Fibroblast of skin of left biceps (primary cell): ENCODE measurements around the gene CRHR2.
"Not testable (repeated sequence)": the region's sequence is repeated elsewhere in the genome, so short reads cannot be mapped to it uniquely, and the experiment has no call there.

Experiments
- DNase-seq, 2 experiments: peaks; one replicate each; pipeline ENCODE4 v3.0.0-alpha.2; 2013; ENCODE audit warnings: low read depth in 2 of 2

The CRHR2 gene

GRCh38 chr7:30654296-30655090 is 27.8 kb downstream of the CRHR2 start:
- no peak for DNase-seq

GRCh38 chr7:30652698-30653641 is 29.3 kb downstream of the CRHR2 start:
- DNase-seq: no peak

GRCh38 chr7:30652132-30652531 is 30.1 kb downstream of the CRHR2 start:
- DNase-seq: no peak

- DNase-seq: no peak
Measured at GRCh38 chr7:30650421-30650808, 31.8 kb downstream of the CRHR2 start.

- no peak for DNase-seq
Measured at GRCh38 chr7:30649717-30650420, 32.4 kb downstream of the CRHR2 start.

GRCh38 chr7:30648744-30649540 is 33.3 kb downstream of the CRHR2 start:
- no peak for DNase-seq

- DNase-seq: no peak
Measured at GRCh38 chr7:30647589-30648364, 34.5 kb downstream of the CRHR2 start.

GRCh38 chr7:30646154-30646553 is 36.1 kb downstream of the CRHR2 start:
- no peak for DNase-seq

GRCh38 chr7:30645661-30646060 is 36.6 kb downstream of the CRHR2 start:
- no peak for DNase-seq

- DNase-seq: no peak
Measured at GRCh38 chr7:30644286-30644955, 37.8 kb downstream of the CRHR2 start.

- DNase-seq: no peak
Measured at GRCh38 chr7:30642789-30643188, 39.5 kb downstream of the CRHR2 start.

GRCh38 chr7:30642322-30642721 is 39.9 kb downstream of the CRHR2 start:
- not testable (repeated sequence) for DNase-seq

GRCh38 chr7:30635798-30636197 is 46.5 kb downstream of the CRHR2 start:
- DNase-seq: no peak

- no peak for DNase-seq
Measured at GRCh38 chr7:30634634-30635201, 47.5 kb downstream of the CRHR2 start.

- no peak for DNase-seq
Measured at GRCh38 chr7:30634193-30634626, 48.0 kb downstream of the CRHR2 start.

- no peak for DNase-seq
Measured at GRCh38 chr7:30633223-30633622, 49.0 kb downstream of the CRHR2 start.

GRCh38 chr7:30630986-30631385 is 51.3 kb downstream of the CRHR2 start:
- no peak for DNase-seq

GRCh38 chr7:30627026-30627425 is 55.2 kb downstream of the CRHR2 start:
- no peak for DNase-seq

GRCh38 chr7:30625283-30625682 is 57.0 kb downstream of the CRHR2 start:
- no peak for DNase-seq

GRCh38 chr7:30618961-30619360 is 63.3 kb downstream of the CRHR2 start:
- no peak for DNase-seq
